ENCODE measurements around the gene NAGS.
A peak's percentile ranks its signal among the peaks of the same experiment; 100 is the strongest.
"Not testable (repeated sequence)": the region's sequence is repeated elsewhere in the genome, so short reads cannot be mapped to it uniquely, and the experiment has no call there.

The NAGS gene

GRCh38 chr17:44034688-44035087, 30.3 kb downstream of the NAGS start:
- not testable (repeated sequence) for H3K4me1 Mint-ChIP-seq (ENCODE audit: low read depth); H3K9me3 Mint-ChIP-seq (ENCODE audit: low read depth); H3K27ac Mint-ChIP-seq; H3K4me3 Mint-ChIP-seq; H3K27me3 Mint-ChIP-seq; H3K36me3 Mint-ChIP-seq

GRCh38 chr17:44037471-44037870, 33.0 kb downstream of the NAGS start:
- H3K4me1 Mint-ChIP-seq (ENCODE audit: low read depth), result peaks cover 16% of the 10 kb centered on the region
- H3K4me3 Mint-ChIP-seq, result no peak overlapping the region
- H3K9me3 Mint-ChIP-seq (ENCODE audit: low read depth), result no peaks in the 10 kb centered on the region
- H3K36me3 Mint-ChIP-seq, result peaks cover 3% of the 10 kb centered on the region
- H3K27me3 Mint-ChIP-seq, result no peaks in the 10 kb centered on the region
- H3K27ac Mint-ChIP-seq, result no peak overlapping the region

DNA sequence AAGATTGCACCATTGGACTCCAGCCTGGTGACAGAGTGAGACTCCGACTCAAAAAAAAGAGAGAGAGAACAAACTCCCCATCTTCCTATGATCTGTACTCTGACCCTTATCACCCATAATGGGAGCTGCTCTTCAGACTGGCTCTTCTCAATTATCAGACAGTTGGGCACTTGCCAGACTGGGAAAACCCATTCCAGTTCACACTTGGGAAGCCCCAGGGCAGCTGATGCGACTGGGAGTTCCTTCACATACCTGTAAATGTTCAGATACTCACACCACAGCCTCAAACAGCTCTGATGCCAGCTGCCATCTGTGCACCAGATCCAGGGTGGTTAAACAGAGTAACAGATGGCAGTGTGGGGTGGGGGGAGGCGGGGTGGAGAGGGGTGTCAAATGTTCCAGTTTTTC, 34.2 kb downstream of the NAGS start:
- peaks cover 14% of the 10 kb centered on the region for H3K4me1 Mint-ChIP-seq (ENCODE audit: low read depth)
- no peak overlapping the region for H3K4me3 Mint-ChIP-seq
- no peaks in the 10 kb centered on the region for H3K9me3 Mint-ChIP-seq (ENCODE audit: low read depth)
- peaks cover 3% of the 10 kb centered on the region for H3K36me3 Mint-ChIP-seq
- no peak overlapping the region for H3K27ac Mint-ChIP-seq
- no peaks in the 10 kb centered on the region for H3K27me3 Mint-ChIP-seq

- H3K27ac Mint-ChIP-seq, result no peak overlapping the region
- no peaks in the 10 kb centered on the region for H3K27me3 Mint-ChIP-seq
- H3K4me1 Mint-ChIP-seq (ENCODE audit: low read depth), result peaks cover 9% of the 10 kb centered on the region
- H3K36me3 Mint-ChIP-seq, result no peaks in the 10 kb centered on the region
- no peaks in the 10 kb centered on the region for H3K9me3 Mint-ChIP-seq (ENCODE audit: low read depth)
- no peak overlapping the region for H3K4me3 Mint-ChIP-seq
Observed at GRCh38 chr17:44039829-44040635, 35.6 kb downstream of the NAGS start.

GRCh38 chr17:44043272-44043696, 38.9 kb downstream of the NAGS start:
- Mint-ChIP-seq H3K27me3 (no peaks in the 10 kb centered on the region), H3K36me3 (peaks cover 2% of the 10 kb centered on the region), H3K4me1 (ENCODE audit: low read depth) (peaks cover 11% of the 10 kb centered on the region), H3K27ac (no peak overlapping the region), H3K4me3 (no peak overlapping the region), H3K9me3 (ENCODE audit: low read depth) (no peaks in the 10 kb centered on the region)

- Mint-ChIP-seq H3K4me1 (ENCODE audit: low read depth) (peaks cover 12% of the 10 kb centered on the region), H3K36me3 (peaks cover 2% of the 10 kb centered on the region), H3K4me3 (no peak overlapping the region), H3K27ac (no peak overlapping the region), H3K9me3 (ENCODE audit: low read depth) (no peaks in the 10 kb centered on the region), H3K27me3 (no peaks in the 10 kb centered on the region)
Observed at GRCh38 chr17:44044071-44044470, 39.6 kb downstream of the NAGS start.

DNA sequence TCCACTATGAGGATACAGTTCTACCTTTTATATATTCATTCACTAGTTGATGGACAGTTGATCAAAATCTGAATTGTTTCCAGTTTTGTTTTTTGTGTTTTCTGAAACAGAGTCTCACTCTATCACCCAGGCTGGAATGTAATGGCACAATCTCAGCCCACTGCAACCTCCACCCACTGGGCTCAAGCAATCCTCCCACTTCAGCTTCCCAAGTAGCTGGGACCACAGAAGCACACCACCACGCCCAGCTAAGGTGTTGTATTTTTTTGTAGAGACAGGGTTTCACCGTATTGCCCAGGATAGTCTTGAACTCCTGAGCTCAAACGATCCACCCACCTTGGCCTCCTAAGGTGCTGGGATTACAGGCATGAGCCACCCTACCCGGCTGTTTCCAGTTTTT, 41.1 kb downstream of the NAGS start:
- Mint-ChIP-seq H3K9me3 (ENCODE audit: low read depth) (no peaks in the 10 kb centered on the region), H3K27ac (no peak overlapping the region), H3K4me3 (no peak overlapping the region), H3K36me3 (peaks cover 2% of the 10 kb centered on the region), H3K4me1 (ENCODE audit: low read depth) (peaks cover 9% of the 10 kb centered on the region), H3K27me3 (no peaks in the 10 kb centered on the region)

- not testable (repeated sequence) for H3K36me3 Mint-ChIP-seq; H3K4me1 Mint-ChIP-seq (ENCODE audit: low read depth); H3K27ac Mint-ChIP-seq
Observed at GRCh38 chr17:44046893-44047292, 42.5 kb downstream of the NAGS start.

DNA sequence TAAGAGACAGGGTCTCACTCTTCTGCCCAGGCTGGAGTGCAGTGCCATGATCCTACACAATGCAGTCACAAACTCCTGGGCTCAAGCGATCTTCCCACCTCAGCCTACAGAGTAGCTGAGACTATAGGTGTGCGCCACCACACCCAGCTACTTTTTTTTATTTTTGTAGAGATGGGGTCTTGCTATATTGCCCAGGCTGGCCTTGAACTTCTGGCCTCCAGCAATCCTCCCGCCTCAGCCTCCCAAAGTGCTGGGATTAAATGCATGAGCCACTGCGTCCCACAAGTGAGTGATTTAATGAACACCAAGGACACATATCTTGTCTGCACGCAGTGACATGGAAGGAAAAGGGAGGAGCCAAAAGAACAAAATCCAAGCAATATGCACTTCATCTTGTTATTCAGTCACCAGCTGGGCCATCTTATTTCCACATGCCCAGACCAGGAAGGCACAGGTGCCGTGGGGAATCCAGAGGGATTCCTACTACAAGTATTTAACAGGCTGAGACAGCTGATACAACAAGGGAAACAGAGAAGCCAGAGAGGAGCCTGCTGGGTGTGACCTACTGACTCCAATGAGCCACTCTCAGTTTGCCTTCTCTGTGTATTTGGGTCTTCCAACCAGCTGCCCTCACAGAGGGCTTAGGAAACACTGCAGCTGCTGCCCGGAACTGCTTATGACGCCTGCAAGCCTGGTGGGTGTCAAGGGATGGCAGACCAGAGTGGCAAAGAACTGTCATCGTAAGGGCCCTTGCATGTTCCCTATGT, 45.1 kb downstream of the NAGS start:
- Mint-ChIP-seq H3K4me3 (no peak overlapping the region), H3K36me3 (peaks cover 2% of the 10 kb centered on the region), H3K9me3 (ENCODE audit: low read depth) (no peaks in the 10 kb centered on the region), H3K27ac (no peak overlapping the region), H3K4me1 (ENCODE audit: low read depth) (peaks cover 13% of the 10 kb centered on the region), H3K27me3 (no peaks in the 10 kb centered on the region)

More at GRCh38 chr17:44046893-44047292, 42.5 kb downstream of the NAGS start:
- not testable (repeated sequence) for H3K27me3 Mint-ChIP-seq; H3K4me3 Mint-ChIP-seq; H3K9me3 Mint-ChIP-seq (ENCODE audit: low read depth)

DNA sequence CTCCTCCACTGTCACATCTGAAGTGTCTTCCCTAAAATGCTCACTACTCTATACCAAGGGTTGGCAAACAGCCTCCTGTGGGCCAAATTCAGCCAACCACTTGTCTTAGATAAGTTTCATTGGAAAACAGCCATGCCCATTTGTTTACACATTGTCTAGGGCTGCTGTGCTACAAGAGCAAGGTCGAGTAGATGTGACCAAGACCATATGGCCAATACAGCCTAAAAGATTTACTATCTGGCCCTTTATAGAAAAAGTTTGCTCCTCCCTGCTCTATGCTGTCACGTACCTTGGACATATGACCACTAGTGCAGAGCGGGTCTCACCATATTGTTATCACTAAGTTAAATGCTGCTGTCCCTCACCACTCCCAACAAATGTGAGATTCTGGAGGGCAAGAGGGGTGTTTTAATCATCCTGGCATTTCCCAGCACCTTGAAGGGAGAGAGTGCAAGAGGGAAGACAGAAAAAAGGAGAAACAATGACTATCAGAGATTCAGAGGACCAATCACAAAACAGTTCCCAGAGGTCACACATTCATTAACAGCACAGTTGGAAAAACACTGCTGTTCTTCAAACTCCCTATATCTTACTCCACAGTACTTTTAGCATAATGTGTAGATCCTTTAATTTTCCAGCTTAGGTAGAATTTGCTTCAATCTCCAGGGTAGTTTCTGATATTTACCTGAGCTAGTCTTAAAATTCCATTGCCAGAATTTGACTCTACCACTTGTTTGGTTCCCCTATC, 48.9 kb downstream of the NAGS start:
- H3K36me3 Mint-ChIP-seq, result no peaks in the 10 kb centered on the region
- peak overlapping the region; percentile 50 for H3K27ac Mint-ChIP-seq

More for the DNA sequence above, 48.9 kb downstream of the NAGS start:
- Mint-ChIP-seq H3K4me3 (no peak overlapping the region), H3K9me3 (ENCODE audit: low read depth) (no peaks in the 10 kb centered on the region), H3K4me1 (ENCODE audit: low read depth) (peaks cover 17% of the 10 kb centered on the region), H3K27me3 (no peaks in the 10 kb centered on the region)
